Stimulated activated CD4-positive, alpha-beta T cell treated with anti-CD3 and anti-CD28 coated beads, Interleukin-2, amount 100 ng/mL, for 24 hours (primary cell): ENCODE data around the gene ARF3.

Experiments
- DNase-seq, 2 donors: peaks; one replicate each; pipeline ENCODE4 v3.0.0-alpha.2; 2020

ARF3 gene

DNA sequence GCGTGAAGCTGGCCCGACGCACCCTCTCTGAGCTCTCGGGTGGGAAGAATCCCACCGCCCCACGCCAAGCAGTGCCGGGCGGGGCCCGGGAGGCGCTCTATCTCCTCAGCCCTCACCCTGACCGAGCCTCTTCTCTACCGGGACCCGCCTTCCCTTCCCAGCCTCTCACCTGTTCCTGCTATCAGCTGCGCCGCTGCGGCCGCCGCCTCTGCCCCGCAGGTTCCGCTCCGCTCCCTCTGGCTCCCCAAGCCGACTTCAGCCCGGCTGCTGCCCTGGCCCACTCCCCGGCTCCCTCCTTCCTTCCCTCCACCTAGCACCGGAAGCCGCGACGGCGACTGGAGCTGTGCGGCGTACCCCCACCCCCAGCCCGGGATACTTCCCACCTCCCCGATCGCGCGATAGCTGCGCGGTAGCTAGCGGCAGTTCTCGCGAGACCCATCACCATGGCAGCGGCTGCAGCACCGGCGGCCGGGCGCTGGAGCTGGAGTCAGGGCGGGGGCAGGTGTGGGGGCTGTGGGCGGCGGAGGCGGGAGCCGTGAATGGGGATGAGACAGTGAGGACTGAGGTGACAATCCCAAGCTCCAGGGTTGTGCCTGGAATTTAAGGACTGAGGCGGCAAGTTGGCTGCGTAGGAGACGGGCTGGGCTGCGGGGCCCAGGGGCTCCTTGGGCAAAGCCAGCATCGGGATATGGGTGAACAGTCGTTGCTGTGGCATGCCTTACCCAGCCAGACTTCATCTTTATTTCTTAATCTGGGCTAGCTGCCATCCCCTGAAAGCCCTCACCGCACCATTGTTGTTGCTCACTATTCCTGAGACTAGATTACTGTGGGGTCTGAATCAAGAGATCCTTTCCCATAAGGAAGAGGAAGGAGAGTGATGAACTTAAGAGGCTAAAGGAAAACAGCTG lies at the start of gene ARF3:
ARF3 (minus strand) TSS at position 347 of the 908 bp plus-strand sequence. CDS start 16,392 bp downstream, outside the sequence.
- peak; percentile 92 to 95 for DNase-seq

GRCh38 chr12:49000346-49000745 lies 43.1 kb upstream of the ARF3 start:
- DNase-seq = no peak

- peak; percentile 52 to 59 for DNase-seq
These were observed 42.3 kb upstream of the ARF3 start, which contains the start of gene DDN for GRCh38 chr12:48999371-49000131. TSS of gene DDN (minus strand) at chr12:48999375. CDS start at chr12:48999287, 88 bp downstream.

DNA sequence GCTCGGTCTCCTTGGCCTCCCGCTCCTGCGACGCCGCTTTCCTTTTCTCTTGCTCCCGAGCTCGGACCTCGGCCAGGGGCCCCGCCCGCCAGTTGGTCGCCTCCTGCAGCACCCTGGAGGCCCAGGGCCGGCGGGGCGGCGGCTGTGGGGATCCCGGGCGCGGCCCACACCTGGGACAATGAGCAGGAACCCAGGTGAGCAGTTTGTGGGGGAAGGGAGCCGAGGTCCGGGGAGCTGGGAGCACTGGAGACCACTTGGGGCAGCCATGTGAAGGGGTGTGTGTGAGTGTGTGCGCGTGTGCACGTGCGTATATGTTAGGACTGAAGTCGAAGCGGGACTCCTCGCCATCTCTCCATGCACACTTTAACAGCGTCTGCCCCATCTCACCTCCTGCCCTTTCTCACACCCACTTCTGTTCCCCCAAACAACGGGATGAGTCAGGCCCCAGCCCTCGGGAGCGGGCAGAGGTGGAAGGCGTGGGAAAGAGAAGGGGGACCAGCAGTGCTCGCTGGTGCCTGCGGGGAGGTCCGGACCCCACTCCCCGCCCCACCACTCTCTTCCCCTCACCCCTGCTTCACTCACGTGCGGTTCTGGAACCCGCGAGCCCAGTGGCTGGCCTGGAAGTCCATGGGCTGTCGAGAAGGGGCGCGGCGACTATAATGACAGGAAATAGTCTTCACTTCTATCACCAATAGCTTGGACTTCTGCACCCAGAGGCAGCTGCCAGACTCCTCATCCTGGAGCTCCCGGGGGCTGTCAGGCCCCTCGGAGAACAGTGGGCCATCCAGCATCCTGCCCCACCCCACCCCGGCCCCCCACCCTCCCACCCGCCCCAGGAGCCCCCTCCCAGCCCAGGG lies 41.4 kb upstream of the ARF3 start:
- DNase-seq = peak in 1 of 2 donors; percentile 40

DNA sequence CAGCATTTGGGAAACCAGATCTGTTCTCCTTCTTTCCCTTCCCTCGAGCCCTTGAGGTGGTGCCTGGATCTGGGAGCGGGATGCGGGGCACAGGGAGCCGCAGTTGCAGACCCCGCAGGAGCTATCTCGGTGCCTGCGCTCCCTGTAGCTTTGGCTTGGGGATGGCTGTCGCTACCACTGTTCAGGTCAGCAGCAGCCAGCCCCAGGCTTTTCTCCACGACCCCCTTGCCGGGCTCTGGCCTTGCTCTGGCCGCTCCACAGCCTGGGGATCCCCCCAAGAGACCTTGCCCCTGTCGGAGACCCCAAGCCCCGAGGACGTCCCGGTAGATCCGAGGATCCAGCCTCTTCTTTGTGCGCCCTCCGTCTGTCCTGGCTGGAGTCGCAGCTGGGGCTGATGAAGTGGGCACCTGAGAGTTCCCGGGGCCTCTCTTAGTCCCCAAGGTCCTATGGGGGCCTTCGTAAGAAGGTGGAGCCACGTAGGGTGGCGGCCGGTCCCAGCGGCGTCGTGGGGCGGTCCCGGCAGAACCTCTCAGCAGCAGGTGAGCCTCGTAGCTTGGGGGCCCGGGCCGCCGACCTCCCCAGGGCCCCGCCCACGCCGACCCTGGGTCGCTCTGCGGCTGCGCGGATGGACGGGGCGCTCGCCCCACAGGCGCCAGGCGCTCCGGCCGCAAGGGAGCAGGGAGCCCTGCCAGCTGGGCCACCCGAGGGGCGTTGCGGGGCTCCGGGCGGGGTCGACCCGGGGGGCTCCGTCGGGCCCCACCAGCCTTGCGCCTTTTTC lies 40.6 kb upstream of the ARF3 start:
- peak in 1 of 2 donors; percentile 46 for DNase-seq

GRCh38 chr12:48996794-48997718 lies 39.8 kb upstream of the ARF3 start:
- DNase-seq = peak; percentile 74 to 78

GRCh38 chr12:48995086-48995879 lies 38.0 kb upstream of the ARF3 start:
- DNase-seq = peak; percentile 61 to 66

GRCh38 chr12:48994224-48995085 lies 37.2 kb upstream of the ARF3 start:
- no peak for DNase-seq

- DNase-seq = no peak
These were observed 36.5 kb upstream of the ARF3 start for GRCh38 chr12:48993787-48994186.

GRCh38 chr12:48991247-48992050 lies 34.2 kb upstream of the ARF3 start:
- no peak for DNase-seq

- no peak for DNase-seq
These were observed 33.3 kb upstream of the ARF3 start for GRCh38 chr12:48990552-48990951.

- peak; percentile 83 to 84 for DNase-seq
These were observed 30.9 kb upstream of the ARF3 start for GRCh38 chr12:48988030-48988649.

- no peak for DNase-seq
These were observed 29.5 kb upstream of the ARF3 start for GRCh38 chr12:48986720-48987291.

GRCh38 chr12:48985901-48986300 lies 28.6 kb upstream of the ARF3 start:
- DNase-seq = no peak

DNA sequence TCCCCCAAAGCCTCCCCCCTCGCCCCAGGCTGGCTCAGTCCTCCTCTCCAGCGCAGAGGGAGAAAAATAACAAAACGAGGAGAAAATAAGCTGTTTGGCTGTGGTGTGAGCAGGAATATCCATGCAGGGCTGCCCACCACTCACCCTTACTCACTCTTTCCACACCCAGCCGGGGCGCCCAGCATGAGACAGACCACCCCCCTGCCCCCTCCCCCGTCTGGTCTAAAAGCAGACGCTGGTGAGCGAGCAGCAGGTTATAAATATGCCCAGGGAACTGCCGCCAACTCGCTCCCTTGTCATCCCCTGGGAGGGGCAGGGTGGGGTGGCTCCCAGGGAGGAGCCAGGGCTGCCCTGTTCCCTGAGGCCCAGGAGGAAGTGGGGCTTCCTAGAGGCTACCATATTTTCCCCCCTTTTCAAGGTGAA lies 28.2 kb upstream of the ARF3 start:
- DNase-seq = no peak

DNA sequence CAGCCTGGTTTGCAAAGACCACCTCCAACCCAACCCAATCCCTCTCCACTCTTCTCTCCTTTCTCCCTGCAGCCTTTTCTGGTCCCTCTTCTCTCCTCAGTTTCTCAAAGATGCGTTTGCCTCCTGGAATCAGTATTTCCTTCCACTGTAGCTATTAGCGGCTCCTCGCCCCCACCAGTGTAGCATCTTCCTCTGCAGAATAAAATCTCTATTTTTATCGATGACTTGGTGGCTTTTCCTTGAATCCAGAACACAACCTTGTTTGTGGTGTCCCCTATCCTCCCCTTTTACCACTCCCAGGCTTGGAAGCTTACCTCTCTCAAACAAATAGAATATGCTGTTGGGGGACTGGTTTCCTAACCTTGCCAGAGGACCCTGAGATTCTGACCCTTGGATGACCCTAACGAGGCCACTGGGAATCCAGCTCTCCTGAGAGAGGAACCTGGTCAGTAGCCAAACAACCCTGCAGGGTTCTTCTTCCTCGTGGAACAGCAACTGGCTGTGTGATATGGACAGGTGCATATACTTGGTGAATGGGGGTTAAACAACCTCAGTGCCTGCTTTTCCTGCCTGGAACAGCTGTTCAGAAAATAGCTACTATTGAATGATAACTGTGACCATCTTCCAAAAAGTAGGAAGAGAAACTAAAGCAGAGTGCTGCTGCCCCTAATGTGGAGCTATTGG lies 25.3 kb upstream of the ARF3 start:
- no peak for DNase-seq
